Stimulated activated CD8-positive, alpha-beta memory T cell treated with anti-CD3 and anti-CD28 coated beads, Interleukin-7, amount 100 ng/mL, for 24 hours (primary cell): ENCODE measurements around the gene MAN1B1.
"Not testable (repeated sequence)": the region's sequence is repeated elsewhere in the genome, so short reads cannot be mapped to it uniquely, and the experiment has no call there.

Source experiments
- DNase-seq: peaks from one replicate; pipeline ENCODE4 v3.0.0-alpha.2; 2020; ENCODE audit warnings: low read depth

MAN1B1 gene

GRCh38 chr9:137128862-137129455, 42.2 kb downstream of the MAN1B1 start:
- no peak for DNase-seq

DNA sequence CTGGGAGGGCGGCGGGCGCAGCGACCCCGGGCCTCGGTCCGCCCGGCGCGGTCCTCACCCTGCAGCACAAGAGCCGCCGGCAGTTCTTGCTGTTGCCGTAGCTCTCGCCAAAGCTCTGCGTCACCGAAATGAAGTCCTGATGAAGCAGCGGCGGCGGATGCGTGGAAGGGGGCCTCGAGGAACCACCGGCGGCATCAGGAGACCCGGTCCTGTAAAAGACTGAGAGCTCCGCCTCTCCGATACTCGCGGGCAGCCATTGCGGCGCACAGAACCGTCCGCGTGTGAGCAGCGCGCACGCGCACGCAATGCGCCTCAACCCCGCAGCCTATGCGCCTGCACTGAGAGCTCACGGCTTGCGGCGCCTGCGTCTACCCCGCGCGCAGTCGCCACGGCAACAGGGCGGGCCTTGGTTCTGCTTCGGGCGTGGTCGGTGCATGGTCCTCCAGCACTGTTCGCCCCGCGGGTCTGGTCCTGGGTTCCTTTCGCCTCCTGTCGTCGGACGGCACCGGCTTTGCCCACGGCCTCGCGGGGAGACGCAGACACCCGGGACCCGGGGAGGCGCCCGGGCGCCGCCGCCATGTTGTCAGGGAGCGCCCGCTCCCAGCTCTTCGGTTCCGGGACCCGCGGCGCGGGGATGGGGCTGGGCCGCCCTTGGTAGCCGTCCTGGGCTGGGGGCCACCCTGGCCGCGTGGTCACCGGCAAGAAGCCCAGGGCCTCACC, 42.8 kb downstream of the MAN1B1 start:
- DNase-seq: peak; percentile 73

- no peak for DNase-seq
Measured at GRCh38 chr9:137130176-137130755, 43.5 kb downstream of the MAN1B1 start.

DNA sequence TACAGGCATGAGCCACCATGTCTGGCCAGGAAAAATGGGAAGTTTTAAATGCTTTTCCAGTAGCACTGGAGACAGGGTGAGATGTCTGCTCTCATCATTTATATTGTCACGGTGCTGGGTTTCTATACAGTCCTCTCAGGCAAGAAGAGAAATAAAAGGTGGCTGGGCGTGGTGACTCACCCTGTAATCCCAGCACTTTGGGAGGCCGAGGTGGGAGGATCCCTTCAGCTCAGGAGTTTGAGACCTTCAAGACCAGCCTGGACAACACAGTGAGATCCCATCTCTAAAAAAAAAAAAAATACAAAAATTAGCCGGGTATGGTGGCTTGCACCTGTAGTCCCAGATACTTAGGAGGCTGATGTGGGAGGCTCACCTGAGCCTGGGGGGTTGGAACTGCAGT, 47.4 kb downstream of the MAN1B1 start:
- DNase-seq: no peak

- DNase-seq: not testable (repeated sequence)
Measured at GRCh38 chr9:137135154-137135553, 48.4 kb downstream of the MAN1B1 start.

GRCh38 chr9:137136261-137136880, 49.6 kb downstream of the MAN1B1 start:
- no peak for DNase-seq

DNA sequence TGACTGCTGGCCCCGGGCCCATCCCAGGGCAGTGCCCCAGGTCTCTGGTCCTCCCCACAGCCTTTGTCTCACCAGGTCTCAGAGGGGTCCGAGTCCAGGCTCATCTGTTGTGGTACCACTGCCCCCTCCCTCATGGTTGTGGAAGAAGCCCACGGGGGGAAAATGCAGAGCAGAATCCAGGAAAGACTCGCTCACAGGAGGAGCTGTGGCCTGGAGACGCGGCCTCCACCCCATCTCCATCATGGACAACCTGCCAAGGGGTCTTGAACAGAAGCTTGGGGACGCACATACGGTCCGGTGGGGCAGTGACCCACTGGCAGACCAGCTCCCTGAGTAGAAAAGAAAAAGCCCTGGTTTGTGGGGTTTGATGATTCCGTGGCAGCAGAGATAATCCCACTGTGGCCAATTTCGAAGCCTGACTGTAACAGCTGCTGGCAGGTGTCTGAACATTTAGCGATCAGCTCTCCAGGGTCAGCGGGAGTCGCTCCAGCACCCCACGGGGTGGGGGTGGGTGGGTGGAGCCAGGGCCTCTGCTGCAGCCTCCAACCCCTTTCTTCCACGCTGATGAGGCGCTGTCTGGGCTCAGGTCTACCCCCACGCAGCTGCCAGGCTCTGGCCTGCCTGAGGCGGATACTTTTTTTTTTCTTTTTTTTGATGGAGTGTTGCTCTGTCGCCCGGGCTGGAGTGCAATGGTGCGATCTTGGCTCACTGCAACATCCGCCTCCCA, 50.3 kb downstream of the MAN1B1 start:
- DNase-seq: no peak

DNA sequence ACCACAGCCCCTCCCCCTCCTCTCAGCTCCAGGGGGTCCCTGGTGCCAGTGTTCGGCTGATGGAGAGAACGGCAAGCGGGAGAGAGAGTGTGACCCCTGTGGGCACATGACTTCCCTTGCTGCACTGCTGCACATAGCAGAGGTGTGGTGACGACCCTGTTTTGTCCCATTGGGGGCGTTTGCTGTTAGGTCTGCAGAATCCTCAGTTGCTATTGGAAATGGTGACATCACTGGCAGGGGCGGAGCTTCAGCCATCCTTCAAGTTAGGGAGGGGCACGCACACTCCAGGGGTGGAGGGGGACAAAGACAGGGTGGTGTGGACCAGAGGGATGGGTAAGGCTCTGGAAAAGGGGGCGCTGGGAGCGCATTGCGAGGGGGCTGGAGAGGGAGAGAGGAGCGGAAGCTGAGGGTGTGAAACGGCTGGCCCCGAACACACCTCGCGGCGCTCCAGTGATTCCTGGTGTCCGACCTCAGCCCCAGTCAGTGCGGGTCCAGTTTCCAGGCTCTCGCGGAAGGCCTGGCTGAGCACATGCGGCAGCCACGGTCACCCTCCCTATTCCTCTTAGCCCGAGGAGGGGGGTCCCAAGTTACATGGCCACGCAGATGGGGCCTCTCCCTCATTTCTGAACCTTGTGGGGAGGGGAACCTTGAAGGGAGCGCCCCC, 51.4 kb downstream of the MAN1B1 start:
- DNase-seq: no peak

DNA sequence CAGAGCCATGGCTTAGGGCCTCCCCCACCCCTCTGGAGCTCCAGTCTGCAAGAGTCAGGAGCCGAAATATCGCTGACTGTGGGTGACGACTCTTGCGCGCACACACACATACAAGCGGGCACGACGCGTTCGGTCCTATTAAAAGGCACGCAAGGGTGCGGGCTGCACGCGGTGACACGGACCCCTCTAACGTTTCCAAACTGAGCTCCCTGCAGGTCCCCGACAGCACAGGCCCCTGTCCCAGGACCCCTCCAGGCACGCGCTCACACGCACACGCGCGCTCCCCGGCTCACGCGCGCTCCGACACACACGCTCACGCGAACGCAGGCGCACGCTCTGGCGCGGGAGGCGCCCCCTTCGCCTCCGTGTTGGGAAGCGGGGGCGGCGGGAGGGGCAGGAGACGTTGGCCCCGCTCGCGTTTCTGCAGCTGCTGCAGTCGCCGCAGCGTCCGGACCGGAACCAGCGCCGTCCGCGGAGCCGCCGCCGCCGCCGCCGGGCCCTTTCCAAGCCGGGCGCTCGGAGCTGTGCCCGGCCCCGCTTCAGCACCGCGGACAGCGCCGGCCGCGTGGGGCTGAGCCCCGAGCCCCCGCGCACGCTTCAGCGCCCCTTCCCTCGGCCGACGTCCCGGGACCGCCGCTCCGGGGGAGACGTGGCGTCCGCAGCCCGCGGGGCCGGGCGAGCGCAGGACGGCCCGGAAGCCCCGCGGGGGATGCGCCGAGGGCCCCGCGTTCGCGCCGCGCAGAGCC, 52.1 kb downstream of the MAN1B1 start, which contains the start of gene GRIN1:
Gene GRIN1, plus strand, starts transcription at position 433 of the 746 bp plus-strand sequence. CDS start 333 bp downstream, outside the sequence.
- no peak for DNase-seq

- no peak for DNase-seq
Measured at GRCh38 chr9:137139468-137140150, 52.8 kb downstream of the MAN1B1 start.

DNA sequence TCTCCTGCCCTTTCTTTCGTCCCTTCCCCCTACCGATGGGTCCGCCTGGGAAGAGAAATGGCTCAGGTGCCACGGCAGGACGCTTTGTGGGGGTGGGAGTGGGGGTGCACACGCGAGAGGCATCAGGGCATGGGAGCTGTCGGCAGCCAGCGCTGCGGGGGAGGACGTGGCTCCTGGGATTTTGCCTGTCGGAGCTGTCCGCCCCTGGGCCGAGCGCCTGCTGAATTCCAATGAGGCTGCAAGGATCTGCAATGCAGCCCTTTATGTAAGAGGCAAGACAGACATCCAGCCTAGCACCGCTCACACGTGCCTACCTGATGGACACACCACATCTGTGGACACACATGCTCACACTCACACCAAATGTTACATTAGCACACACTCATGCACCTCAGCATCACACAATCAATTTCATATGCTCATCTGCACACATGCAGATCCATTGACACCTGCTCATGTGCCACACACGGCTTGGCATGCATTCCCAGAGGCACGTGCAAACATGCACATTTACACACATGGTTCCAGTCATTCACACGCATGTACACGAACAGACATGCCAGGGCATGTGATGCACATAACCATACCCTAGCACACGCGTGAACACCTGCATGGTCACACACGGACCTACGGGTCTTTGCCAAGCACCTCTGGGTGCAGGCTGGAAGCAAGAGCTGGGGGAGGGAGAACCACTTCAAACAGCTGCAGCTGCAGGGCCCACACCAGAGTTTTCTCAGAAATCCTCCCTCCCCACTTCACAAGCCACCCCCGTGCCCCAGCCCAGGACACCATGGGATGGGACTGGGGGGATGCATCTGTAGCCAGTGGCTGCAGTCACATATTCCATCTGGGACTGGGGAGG, 53.6 kb downstream of the MAN1B1 start:
- no peak for DNase-seq

DNA sequence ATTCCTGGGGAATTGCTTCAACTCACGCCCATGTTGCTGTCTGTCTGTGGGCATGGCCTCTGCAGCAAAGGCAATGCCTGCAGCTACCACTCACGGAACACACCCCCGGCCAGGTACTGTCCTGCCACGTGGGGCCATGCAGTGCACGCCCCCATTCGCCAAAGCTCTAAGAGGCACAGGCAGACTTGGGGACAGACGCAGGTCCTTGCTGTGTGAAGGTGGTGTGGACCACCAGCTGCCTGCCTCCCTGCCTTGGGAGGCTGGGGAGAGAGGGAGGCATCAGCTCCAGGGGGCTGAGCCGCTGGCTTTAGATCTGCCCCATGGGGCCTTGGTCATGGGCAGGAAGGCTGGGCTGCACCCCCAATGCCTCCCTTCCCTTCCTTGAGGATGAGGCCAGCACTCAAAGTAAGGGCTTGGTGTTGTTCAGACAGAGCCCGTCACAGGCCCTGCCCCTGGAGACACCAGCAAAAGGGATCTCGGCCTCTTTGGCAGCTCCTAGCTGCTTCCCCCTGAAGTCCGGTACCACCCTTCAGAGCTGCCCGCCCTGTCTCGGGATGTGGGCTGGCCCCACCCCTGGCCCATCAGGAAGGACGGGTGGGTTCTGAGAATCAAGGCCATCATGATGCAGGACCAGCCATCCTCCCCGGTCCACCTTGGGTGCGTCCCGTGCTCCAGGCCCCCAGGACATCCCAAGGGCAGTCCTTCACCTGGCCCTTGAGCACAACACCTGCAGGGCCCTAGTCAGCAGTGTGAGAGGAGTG, 54.4 kb downstream of the MAN1B1 start:
- DNase-seq: no peak

GRCh38 chr9:137141976-137142936, 55.5 kb downstream of the MAN1B1 start:
- no peak for DNase-seq

- no peak for DNase-seq
Measured at GRCh38 chr9:137143459-137143858, 56.7 kb downstream of the MAN1B1 start.

DNA sequence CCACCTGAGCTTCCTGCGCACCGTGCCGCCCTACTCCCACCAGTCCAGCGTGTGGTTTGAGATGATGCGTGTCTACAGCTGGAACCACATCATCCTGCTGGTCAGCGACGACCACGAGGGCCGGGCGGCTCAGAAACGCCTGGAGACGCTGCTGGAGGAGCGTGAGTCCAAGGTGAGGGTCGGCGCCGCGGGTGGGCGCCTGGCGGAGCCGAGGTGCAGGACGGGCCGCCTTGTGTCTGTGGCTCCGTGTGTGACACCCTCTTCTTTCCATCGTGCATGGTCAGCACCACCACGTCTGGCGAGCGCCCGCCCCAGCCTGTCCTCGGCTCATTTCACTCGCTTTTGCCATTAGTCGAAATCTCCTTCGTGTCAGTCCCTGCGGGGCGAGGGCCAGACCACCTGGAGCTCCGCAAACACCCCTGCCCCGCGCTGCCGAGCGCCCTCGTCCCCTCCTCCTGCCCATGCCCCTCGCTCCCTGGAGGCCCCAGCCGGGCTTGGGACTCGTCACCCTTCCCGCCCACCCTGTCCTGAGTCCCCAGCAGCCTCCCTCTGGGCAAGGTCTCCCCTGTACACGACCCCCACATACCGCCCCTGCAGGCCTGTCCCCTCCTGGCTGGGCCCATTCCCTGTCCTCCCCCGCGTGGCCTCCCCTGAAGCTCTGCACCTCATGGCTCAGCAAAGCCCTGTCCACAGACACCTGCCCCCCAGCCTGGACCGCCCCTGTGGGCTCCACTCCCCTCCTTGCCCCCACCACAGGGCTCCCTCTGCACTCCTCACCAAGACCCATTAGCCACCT, 59.1 kb downstream of the MAN1B1 start:
- no peak for DNase-seq

GRCh38 chr9:137146527-137146918, 59.7 kb downstream of the MAN1B1 start:
- DNase-seq: no peak
